ENCODE results near the gene LILRB5. TPM values are rescaled to one million over a fixed set of nuclear protein-coding genes. Genes with fewer than 3 reads are reported as not detected.

The LILRB5 gene
- polyA plus RNA-seq, 2 of the 4 experiments (the other 2 are of a cell fraction): not detected

DNA sequence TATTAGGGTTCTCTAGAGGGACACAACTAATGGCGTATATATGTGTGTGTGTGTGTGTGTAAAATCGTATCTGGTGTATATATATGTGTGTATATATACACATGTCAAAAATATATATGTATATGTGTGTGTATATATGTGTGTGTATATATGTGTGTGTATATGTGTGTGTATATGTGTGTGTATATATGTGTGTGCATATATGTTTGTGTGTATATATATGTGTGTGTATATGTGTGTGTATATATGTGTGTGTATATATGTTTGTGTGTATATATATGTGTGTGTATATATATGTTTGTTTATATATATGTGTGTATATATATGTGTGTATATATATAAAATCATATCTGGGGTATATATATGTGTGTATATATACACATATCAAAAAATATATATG lies 5.4 kb upstream of the LILRB5 start:
- DNase-seq (ENCODE audit: low read depth in 1 of 2, low spot score in 1 of 2) (no peak), ATAC-seq (no peak), FAIRE-seq (peak; percentile 56)
- Histone ChIP-seq H3K9me3 (no peaks in the 10 kb centered on the region), H3K4me3 (no peak overlapping the region), H3K4me1 (no peaks in the 10 kb centered on the region), H3K27ac (no peak overlapping the region), H3K4me2 (no peak overlapping the region)
- ChIA-PET POLR2A (no interaction called here), CTCF (no interaction called here)
- TF ChIP-seq KDM5A (IDR thresholded peaks at IDR 0.05): no peak
- TF ChIP-seq FOSL2 (IDR thresholded peaks at IDR 0.05): no peak
- no peak for TF ChIP-seq FOSL2 (CRISPR knock-in tag; IDR thresholded peaks at IDR 0.05)
- no peak for TF ChIP-seq ESRRA (IDR thresholded peaks at IDR 0.05; ENCODE audit: borderline replicate concordance, low read length)
- no peak for TF ChIP-seq POLR2A (IDR thresholded peaks at IDR 0.05; ENCODE audit: low read length)
- TF ChIP-seq EP300 (IDR thresholded peaks at IDR 0.05): no peak
- TF ChIP-seq, protein P1, sequence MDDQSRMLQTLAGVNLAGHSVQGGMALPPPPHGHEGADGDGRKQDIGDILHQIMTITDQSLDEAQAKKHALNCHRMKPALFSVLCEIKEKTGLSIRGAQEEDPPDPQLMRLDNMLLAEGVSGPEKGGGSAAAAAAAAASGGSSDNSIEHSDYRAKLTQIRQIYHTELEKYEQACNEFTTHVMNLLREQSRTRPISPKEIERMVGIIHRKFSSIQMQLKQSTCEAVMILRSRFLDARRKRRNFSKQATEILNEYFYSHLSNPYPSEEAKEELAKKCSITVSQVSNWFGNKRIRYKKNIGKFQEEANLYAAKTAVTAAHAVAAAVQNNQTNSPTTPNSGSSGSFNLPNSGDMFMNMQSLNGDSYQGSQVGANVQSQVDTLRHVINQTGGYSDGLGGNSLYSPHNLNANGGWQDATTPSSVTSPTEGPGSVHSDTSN (IDR thresholded peaks at IDR 0.05): no peak
- no peak for TF ChIP-seq MYC (IDR thresholded peaks at IDR 0.05; ENCODE audit: borderline replicate concordance, low read length)
- TF ChIP-seq HOXB13 (CRISPR knock-in tag; IDR thresholded peaks at IDR 0.05; ENCODE audit: low read depth): no peak
- TF ChIP-seq JUN (IDR thresholded peaks at IDR 0.05): no peak
- WGBS (ENCODE audit: missing lambda C conversion rate): 16% methylated on average over 2 of the region's 2 CpGs

DNA sequence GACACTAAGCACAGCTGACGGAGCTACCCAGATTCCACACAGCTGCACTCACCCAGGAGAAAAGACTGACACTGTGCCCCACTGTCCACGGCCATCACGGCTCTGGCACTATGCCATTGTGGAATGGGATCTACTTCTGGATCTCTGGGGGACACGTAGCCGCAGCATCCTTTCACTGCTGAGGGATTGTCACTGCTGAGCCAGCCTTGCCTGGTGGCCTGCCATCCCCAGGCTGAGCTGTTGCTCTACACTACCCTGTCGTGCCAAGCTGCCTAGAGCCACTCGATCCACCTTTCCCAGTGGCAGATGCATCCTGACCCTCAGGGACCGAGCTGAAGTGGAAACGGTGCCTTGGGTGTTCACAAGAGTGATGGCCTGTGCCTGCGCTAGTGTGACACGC lies 5.0 kb upstream of the LILRB5 start:
- TF ChIP-seq FOSL2 (IDR thresholded peaks at IDR 0.05) (no peak), FOSL2 (CRISPR knock-in tag; IDR thresholded peaks at IDR 0.05) (no peak), PHF8 (IDR thresholded peaks at IDR 0.05; ENCODE audit: borderline replicate concordance, low read depth) (no peak), CBX2 (IDR thresholded peaks at IDR 0.05; ENCODE audit: borderline replicate concordance, low read depth) (no peak)

DNA sequence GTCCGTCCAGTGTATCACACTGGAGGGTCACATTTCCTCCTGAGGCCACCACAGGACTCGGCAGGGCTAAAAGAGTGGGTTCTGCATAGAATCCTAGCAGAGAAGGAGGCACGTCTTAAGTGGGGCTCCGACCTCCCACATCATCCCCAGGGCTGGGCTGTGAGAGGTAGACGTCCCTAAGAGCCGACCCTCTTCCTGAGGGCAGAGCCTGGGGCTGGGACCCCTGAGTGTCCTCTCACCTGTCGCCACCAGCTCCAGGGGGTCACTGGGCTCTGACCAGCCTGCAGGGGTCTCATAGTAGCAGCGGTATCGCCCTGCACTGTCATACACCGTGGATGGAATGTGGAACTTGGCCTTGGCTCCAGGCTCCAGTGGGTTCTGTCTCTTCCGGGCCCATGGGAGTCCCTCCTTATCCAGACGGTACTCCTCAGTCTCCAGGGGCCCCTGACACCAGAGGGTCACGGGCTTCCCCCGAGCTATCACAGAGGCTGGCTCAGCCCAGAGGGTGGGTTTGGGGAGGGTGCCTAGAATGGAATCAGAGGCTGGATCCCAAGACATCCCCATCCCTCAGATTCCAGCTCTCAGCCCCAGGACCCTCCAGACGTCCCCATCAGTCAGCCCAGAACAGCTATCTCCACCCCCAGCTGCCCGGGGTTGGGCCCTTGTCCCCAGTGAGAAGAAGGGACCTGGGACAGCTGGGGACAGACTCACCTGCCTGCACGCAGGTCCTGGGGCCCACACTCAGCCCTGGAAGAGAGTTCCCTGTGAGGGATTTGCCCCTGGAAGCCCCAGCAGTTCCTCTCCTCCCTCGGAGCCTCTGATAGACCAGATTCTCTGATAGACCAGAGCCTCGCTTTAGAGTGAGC lies 590 bp downstream of the LILRB5 start:
- peak; percentile 9 to 35; a peak in 3 of 6 replicates for ATAC-seq
- no peak for DNase-seq (ENCODE audit: low read depth in 1 of 2, low spot score in 1 of 2)
- ChIA-PET POLR2A (no interaction called here), CTCF (interaction anchor here (1.0 to 1.8 kb wide), 2 partner anchors 10 kb away, joined by 4 to 22 read pairs; no protein-coding TSS in a partner anchor)
- H3K4me1 ChIP-seq: no peaks in the 10 kb centered on the region
- H3K4me2 ChIP-seq: no peak overlapping the region
- WGBS (ENCODE audit: missing lambda C conversion rate): 22% methylated on average over 19 of the region's 19 CpGs
- no peak overlapping the region for H3K4me3 ChIP-seq
- no peak for FAIRE-seq
- no peak overlapping the region for H3K27ac ChIP-seq
- TF ChIP-seq RNF2 (IDR thresholded peaks at IDR 0.05; ENCODE audit: borderline replicate concordance, low read depth): no peak
- TF ChIP-seq, protein P2, sequence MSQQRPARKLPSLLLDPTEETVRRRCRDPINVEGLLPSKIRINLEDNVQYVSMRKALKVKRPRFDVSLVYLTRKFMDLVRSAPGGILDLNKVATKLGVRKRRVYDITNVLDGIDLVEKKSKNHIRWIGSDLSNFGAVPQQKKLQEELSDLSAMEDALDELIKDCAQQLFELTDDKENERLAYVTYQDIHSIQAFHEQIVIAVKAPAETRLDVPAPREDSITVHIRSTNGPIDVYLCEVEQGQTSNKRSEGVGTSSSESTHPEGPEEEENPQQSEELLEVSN (IDR thresholded peaks at IDR 0.05; ENCODE audit: borderline replicate concordance, low read depth): no peak
- TF ChIP-seq BHLHE40 (IDR thresholded peaks at IDR 0.05; ENCODE audit: low read depth, low read length): no peak
- TF ChIP-seq POLR2AphosphoS2 (conservative IDR thresholded peaks at IDR 0.05; ENCODE audit: low read length): no peak
- TF ChIP-seq, protein P3, sequence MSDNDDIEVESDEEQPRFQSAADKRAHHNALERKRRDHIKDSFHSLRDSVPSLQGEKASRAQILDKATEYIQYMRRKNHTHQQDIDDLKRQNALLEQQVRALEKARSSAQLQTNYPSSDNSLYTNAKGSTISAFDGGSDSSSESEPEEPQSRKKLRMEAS (IDR thresholded peaks at IDR 0.05): no peak
- TF ChIP-seq, protein P4, sequence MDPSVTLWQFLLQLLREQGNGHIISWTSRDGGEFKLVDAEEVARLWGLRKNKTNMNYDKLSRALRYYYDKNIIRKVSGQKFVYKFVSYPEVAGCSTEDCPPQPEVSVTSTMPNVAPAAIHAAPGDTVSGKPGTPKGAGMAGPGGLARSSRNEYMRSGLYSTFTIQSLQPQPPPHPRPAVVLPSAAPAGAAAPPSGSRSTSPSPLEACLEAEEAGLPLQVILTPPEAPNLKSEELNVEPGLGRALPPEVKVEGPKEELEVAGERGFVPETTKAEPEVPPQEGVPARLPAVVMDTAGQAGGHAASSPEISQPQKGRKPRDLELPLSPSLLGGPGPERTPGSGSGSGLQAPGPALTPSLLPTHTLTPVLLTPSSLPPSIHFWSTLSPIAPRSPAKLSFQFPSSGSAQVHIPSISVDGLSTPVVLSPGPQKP (IDR thresholded peaks at IDR 0.05; ENCODE audit: low read depth, low read length): no peak
- TF ChIP-seq, protein P5, sequence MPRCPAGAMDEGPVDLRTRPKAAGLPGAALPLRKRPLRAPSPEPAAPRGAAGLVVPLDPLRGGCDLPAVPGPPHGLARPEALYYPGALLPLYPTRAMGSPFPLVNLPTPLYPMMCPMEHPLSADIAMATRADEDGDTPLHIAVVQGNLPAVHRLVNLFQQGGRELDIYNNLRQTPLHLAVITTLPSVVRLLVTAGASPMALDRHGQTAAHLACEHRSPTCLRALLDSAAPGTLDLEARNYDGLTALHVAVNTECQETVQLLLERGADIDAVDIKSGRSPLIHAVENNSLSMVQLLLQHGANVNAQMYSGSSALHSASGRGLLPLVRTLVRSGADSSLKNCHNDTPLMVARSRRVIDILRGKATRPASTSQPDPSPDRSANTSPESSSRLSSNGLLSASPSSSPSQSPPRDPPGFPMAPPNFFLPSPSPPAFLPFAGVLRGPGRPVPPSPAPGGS (IDR thresholded peaks at IDR 0.05): no peak
- TF ChIP-seq ZC3H11A (IDR thresholded peaks at IDR 0.05): no peak
- no peak for TF ChIP-seq HOXB13 (CRISPR knock-in tag; IDR thresholded peaks at IDR 0.05; ENCODE audit: low read depth)
- TF ChIP-seq NFE2L2 (conservative IDR thresholded peaks at IDR 0.05; ENCODE audit: low read length): no peak
- no peaks in the 10 kb centered on the region for H3K9me3 ChIP-seq

More for the DNA sequence above, 5.0 kb upstream of the LILRB5 start:
- ChIA-PET POLR2A (no interaction called here), CTCF (no interaction called here)
- no peak for DNase-seq (ENCODE audit: low read depth in 1 of 2, low spot score in 1 of 2)
- Histone ChIP-seq H3K4me3 (no peak overlapping the region), H3K4me2 (no peak overlapping the region), H3K4me1 (no peaks in the 10 kb centered on the region), H3K9me3 (no peaks in the 10 kb centered on the region), H3K27ac (no peak overlapping the region)
- FAIRE-seq: no peak
- no peak for ATAC-seq
- 28% methylated on average over 11 of the region's 11 CpGs for WGBS (ENCODE audit: missing lambda C conversion rate)
